Thyroid gland (tissue), 4 donors: Measurements from ENCODE around the gene ASB7.

Source experiments
- CTCF ChIP-seq, 6 experiments: fragments of 200-600 bp in 3 of 6; fragments of 450-650 bp in 3 of 6; sonication (generic) in 3 of 6; IDR thresholded peaks; one replicate each; pipeline ENCODE4 v1.5.1; 2016 to 2019; ENCODE audit warnings: antibody characterized with exemption in 6 of 6, mild to moderate bottlenecking in 2 of 6, inconsistent platforms in 1 of 6, moderate library complexity in 1 of 6
- POLR2A ChIP-seq, 2 donors: fragments of 450-650 bp; IDR thresholded peaks; one replicate each; pipeline ENCODE4 v1.6.1; 2017; ENCODE audit warnings: antibody characterized with exemption in 2 of 2, mild to moderate bottlenecking in 2 of 2, moderate library complexity in 1 of 2

- TF ChIP-seq CTCF (IDR thresholded peaks at IDR 0.05) (no peak), POLR2A (IDR thresholded peaks at IDR 0.05) (no peak)
These were observed 30.7 kb upstream of the ASB7 start for GRCh38 chr15:100571592-100572167.
